ENCODE measurements around the gene GDPD5. TPM values are rescaled to one million over a fixed set of nuclear protein-coding genes. Genes with fewer than 3 reads are reported as not detected.
A peak's percentile ranks its signal among the peaks of the same experiment; 100 is the strongest.

Gene GDPD5
- total and polyA plus RNA-seq, 9 donors, result 3.8 to 15.8 (median 8.1) TPM

- no peaks in the 10 kb centered on the region for H3K36me3 ChIP-seq
- DNase-seq, result no peak
- intact Hi-C loops (cut with DNase I), result loop anchor here (2.0 to 5.0 kb wide), 5 partner anchors 83 to 254 kb away; no protein-coding TSS in a partner anchor
- peaks cover 5% of the 10 kb centered on the region for H3K4me1 ChIP-seq (ENCODE audit: insufficient read depth)
- H3K27me3 ChIP-seq, result no peaks in the 10 kb centered on the region
- TF ChIP-seq POLR2A (IDR thresholded peaks at IDR 0.05) (no peak), CTCF (IDR thresholded peaks at IDR 0.05) (no peak), EP300 (IDR thresholded peaks at IDR 0.05) (no peak)
- no peaks in the 10 kb centered on the region for H3K9me3 ChIP-seq
- WGBS, 3 donors, result 71 to 80% (median 72%) methylated on average over 4 of the region's 4 CpGs
- no peak overlapping the region for H3K4me3 ChIP-seq
- no peak overlapping the region for H3K27ac ChIP-seq
Observed at GRCh38 chr11:75531325-75531724, 5.6 kb upstream of the GDPD5 start.

GRCh38 chr11:75530577-75530976, 4.8 kb upstream of the GDPD5 start:
- WGBS, 3 donors, result 64 to 75% (median 69%) methylated on average over 3 of the region's 3 CpGs
- no peak for TF ChIP-seq EP300 (IDR thresholded peaks at IDR 0.05)
- Histone ChIP-seq H3K4me3 (no peak overlapping the region), H3K27ac (no peak overlapping the region), H3K36me3 (no peaks in the 10 kb centered on the region), H3K9me3 (no peaks in the 10 kb centered on the region), H3K27me3 (no peaks in the 10 kb centered on the region), H3K4me1 (ENCODE audit: insufficient read depth) (peaks cover 5% of the 10 kb centered on the region)
- DNase-seq, result no peak
- intact Hi-C loops (cut with DNase I), result loop anchor here (2.0 to 5.0 kb wide), 5 partner anchors 82 to 253 kb away; no protein-coding TSS in a partner anchor

GRCh38 chr11:75527938-75528735, 2.4 kb upstream of the GDPD5 start:
- 60 to 66% (median 62%) methylated on average over 10 of the region's 10 CpGs for WGBS, 3 donors
- no peak for DNase-seq
- H3K9me3 ChIP-seq, result no peaks in the 10 kb centered on the region
- H3K27ac ChIP-seq, result no peak overlapping the region
- no peaks in the 10 kb centered on the region for H3K27me3 ChIP-seq
- peaks cover 5% of the 10 kb centered on the region for H3K4me1 ChIP-seq (ENCODE audit: insufficient read depth)
- H3K36me3 ChIP-seq, result no peaks in the 10 kb centered on the region
- intact Hi-C loops (cut with DNase I), result loop anchor here in 3 of 4 donors (2.0 to 10.0 kb wide), 3 partner anchors 79 to 143 kb away; partner anchors contain the start of gene RPS3 (in 1 of the 3)
- H3K4me3 ChIP-seq, result no peak overlapping the region
- TF ChIP-seq EP300 (IDR thresholded peaks at IDR 0.05) (no peak), CTCF (IDR thresholded peaks at IDR 0.05) (no peak), POLR2A (IDR thresholded peaks at IDR 0.05) (no peak)

GRCh38 chr11:75527130-75527529, 1.4 kb upstream of the GDPD5 start:
- 95 to 97% (median 95%) methylated on average over 5 of the region's 5 CpGs for WGBS, 3 donors
- no peaks in the 10 kb centered on the region for H3K27me3 ChIP-seq
- intact Hi-C loops (cut with DNase I), result loop anchor here in 3 of 4 donors (2.0 to 10.0 kb wide), 3 partner anchors 78 to 142 kb away; partner anchors contain the start of gene RPS3 (in 1 of the 3)

GRCh38 chr11:75526192-75526541, 426 bp upstream of the GDPD5 start:
- intact Hi-C loops (cut with DNase I), result loop anchor here in 3 of 4 donors (2.0 to 10.0 kb wide), 3 partner anchors 77 to 141 kb away; partner anchors contain the start of gene RPS3 (in 1 of the 3)

More at GRCh38 chr11:75527130-75527529, 1.4 kb upstream of the GDPD5 start:
- no peak overlapping the region for H3K27ac ChIP-seq
- no peaks in the 10 kb centered on the region for H3K36me3 ChIP-seq
- H3K4me1 ChIP-seq (ENCODE audit: insufficient read depth), result peaks cover 3% of the 10 kb centered on the region
- H3K4me3 ChIP-seq, result no peak overlapping the region
- no peaks in the 10 kb centered on the region for H3K9me3 ChIP-seq
- no peak for DNase-seq
- no peak for TF ChIP-seq EP300 (IDR thresholded peaks at IDR 0.05)

More at GRCh38 chr11:75526192-75526541, 426 bp upstream of the GDPD5 start:
- H3K9me3 ChIP-seq, result no peaks in the 10 kb centered on the region
- TF ChIP-seq CTCF (IDR thresholded peaks at IDR 0.05) (no peak), POLR2A (IDR thresholded peaks at IDR 0.05) (no peak), EP300 (IDR thresholded peaks at IDR 0.05) (no peak)
- H3K4me1 ChIP-seq (ENCODE audit: insufficient read depth), result peaks cover 3% of the 10 kb centered on the region
- H3K27ac ChIP-seq, result no peak overlapping the region
- no peaks in the 10 kb centered on the region for H3K36me3 ChIP-seq
- no peaks in the 10 kb centered on the region for H3K27me3 ChIP-seq
- 1 to 4% (median 2%) methylated on average over 21 of the region's 21 CpGs for WGBS, 3 donors
- peak overlapping the region; percentile 64 for H3K4me3 ChIP-seq
- DNase-seq, result no peak

Data from ovary (tissue), 9 donors.